Gastrocnemius medialis (tissue), 4 donors: Measurements from ENCODE around the gene EIF2B4.

ENCODE experiments used
- CTCF ChIP-seq, 5 experiments: fragments of 450-650 bp in 3 of 5; fragments of 200-600 bp in 2 of 5; sonication (generic) in 2 of 5; IDR thresholded peaks in 4 of 5; conservative IDR thresholded peaks in 1 of 5; 1 replicate in 4 of 5; 2 replicates in 1 of 5; pipeline ENCODE4 v1.5.1; 2016 to 2019; ENCODE audit warnings: antibody characterized with exemption in 5 of 5, mild to moderate bottlenecking in 3 of 5, moderate library complexity in 3 of 5
- POLR2A ChIP-seq, 2 donors: fragments of 450-650 bp; IDR thresholded peaks; one replicate each; pipeline ENCODE4 v1.6.1; 2017; ENCODE audit warnings: antibody characterized with exemption in 2 of 2, mild to moderate bottlenecking in 2 of 2, moderate library complexity in 2 of 2

- TF ChIP-seq CTCF (IDR thresholded peaks at IDR 0.05 in 4 of 5, conservative IDR thresholded peaks at IDR 0.05 in 1 of 5) (no peak), POLR2A (IDR thresholded peaks at IDR 0.05) (no peak)
Measured at GRCh38 chr2:27370816-27371620, 880 bp upstream of the EIF2B4 start.
